Endodermal cell (in vitro differentiated cells): ENCODE results near the gene WNT5A. TPM values are rescaled to one million over a fixed set of nuclear protein-coding genes. Genes with fewer than 3 reads are reported as not detected.

Experiments
- DNase-seq: peaks from one replicate; pipeline ENCODE4 v3.0.0-alpha.2; 2017
- H3K27ac ChIP-seq: 2 replicates; pipeline ENCODE4 v1.5.1; 2013; ENCODE audit warnings: mild to moderate bottlenecking, low read depth, low read length, moderate library complexity
- H3K27me3 ChIP-seq: 2 replicates; pipeline ENCODE4 v1.6.1; 2013; ENCODE audit warnings: mild to moderate bottlenecking, low read length, moderate library complexity; ENCODE audit not compliant: insufficient read depth, control insufficient read depth, poor library complexity, severe bottlenecking
- H3K36me3 ChIP-seq: 2 replicates; pipeline ENCODE4 v1.7.0; 2013; ENCODE audit warnings: mild to moderate bottlenecking, low read length, moderate library complexity; ENCODE audit not compliant: control insufficient read depth, insufficient read depth
- H3K4me1 ChIP-seq: one replicate; pipeline ENCODE4 v1.7.0; 2013; ENCODE audit warnings: low read length; ENCODE audit not compliant: control insufficient read depth, insufficient read depth
- H3K4me3 ChIP-seq: 2 replicates; pipeline ENCODE4 v1.5.1; 2013; ENCODE audit warnings: mild to moderate bottlenecking, low read length, moderate library complexity
- H3K9ac ChIP-seq: 2 replicates; pipeline ENCODE4 v1.6.1; 2013; ENCODE audit warnings: mild to moderate bottlenecking, low read length, moderate library complexity; ENCODE audit not compliant: poor library complexity, severe bottlenecking; ENCODE audit errors: extremely low read depth
- H3K9me3 ChIP-seq: 2 replicates; pipeline ENCODE4 v1.6.1; 2013; ENCODE audit warnings: mild to moderate bottlenecking, low read length, moderate library complexity; ENCODE audit not compliant: control insufficient read depth
- H3K27ac Mint-ChIP-seq: 2 replicates; pipeline ENCODE4 v1.8.0; 2020; ENCODE audit warnings: mixed read lengths
- H3K27me3 Mint-ChIP-seq: 2 replicates; pipeline ENCODE4 v1.8.0; 2021; ENCODE audit warnings: mild to moderate bottlenecking, mixed read lengths; ENCODE audit not compliant: insufficient read depth
- H3K36me3 Mint-ChIP-seq: 2 replicates; pipeline ENCODE4 v1.8.0; 2020; ENCODE audit warnings: low read depth, mixed read lengths
- H3K4me1 Mint-ChIP-seq: 2 replicates; pipeline ENCODE4 v1.8.0; 2020; ENCODE audit warnings: mixed read lengths
- H3K4me3 Mint-ChIP-seq: 2 replicates; pipeline ENCODE4 v1.8.0; 2020; ENCODE audit warnings: mild to moderate bottlenecking, moderate library complexity, mixed read lengths
- H3K9me3 Mint-ChIP-seq: 2 replicates; pipeline ENCODE4 v1.8.0; 2020; ENCODE audit warnings: mild to moderate bottlenecking, mixed read lengths
- WGBS, 2 experiments: methylation state at CpG; one replicate each; pipeline versions ENCODE4 v1.1.5 to v1.1.7; 2013; ENCODE audit warnings: missing lambda C conversion rate in 2 of 2, mixed read lengths in 1 of 2; ENCODE audit not compliant: insufficient coverage in 1 of 2, insufficient read length in 1 of 2; 5-methylcytosine and 5-hydroxymethylcytosine counted together
- total RNA-seq, 2 donors: library from RNA; stranded (reverse); fragmentation: NEBNext Ultra II Directional in 1 of 2; extraction: Animal tissue kit (Norgen Biotek cat#: 25700) in 1 of 2; gene quantifications; 2 replicates in 1 of 2; 3 replicates in 1 of 2; pipeline ENCODE4 v1.2.1, GENCODE V29; 2021
- TF ChIP-seq, protein P1 (sequence below): fragments of 200-600 bp; sonication (generic); conservative IDR thresholded peaks from 2 replicates; pipeline ENCODE4 v1.5.0; 2021; ENCODE audit warnings: antibody characterized with exemption, mild to moderate bottlenecking

The WNT5A gene
- total RNA-seq, 2 donors from 2014 or later, result 0.92 to 1.4 TPM

DNA sequence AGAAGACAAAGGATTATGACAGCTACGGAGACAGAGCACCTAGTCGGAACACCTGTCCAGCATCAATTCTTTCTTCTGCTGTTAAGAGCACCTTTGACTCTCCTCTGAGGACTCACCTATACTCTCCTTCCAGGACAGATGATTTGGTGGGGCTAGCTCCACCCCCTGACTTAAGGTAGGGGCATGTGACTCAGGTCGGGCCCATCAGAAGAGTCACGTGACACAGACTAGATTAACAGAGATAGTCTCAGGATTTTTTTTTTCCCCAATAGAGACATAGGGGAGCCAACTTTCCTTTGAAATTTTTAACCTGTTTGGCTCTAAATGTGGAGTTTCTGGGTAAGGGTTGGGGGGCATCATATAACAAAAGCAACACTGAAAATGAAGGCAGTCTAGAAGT lies 11.4 kb upstream of the WNT5A start:
- Mint-ChIP-seq H3K27ac (no peak overlapping the region), H3K4me1 (no peaks in the 10 kb centered on the region), H3K36me3 (no peaks in the 10 kb centered on the region), H3K4me3 (no peak overlapping the region), H3K9me3 (no peaks in the 10 kb centered on the region), H3K27me3 (peaks cover 10% of the 10 kb centered on the region)
- H3K36me3 ChIP-seq, result no peaks in the 10 kb centered on the region
- H3K27me3 ChIP-seq, result peaks cover under 1% of the 10 kb centered on the region
- H3K4me1 ChIP-seq, result no peaks in the 10 kb centered on the region
- TF ChIP-seq, protein P1, sequence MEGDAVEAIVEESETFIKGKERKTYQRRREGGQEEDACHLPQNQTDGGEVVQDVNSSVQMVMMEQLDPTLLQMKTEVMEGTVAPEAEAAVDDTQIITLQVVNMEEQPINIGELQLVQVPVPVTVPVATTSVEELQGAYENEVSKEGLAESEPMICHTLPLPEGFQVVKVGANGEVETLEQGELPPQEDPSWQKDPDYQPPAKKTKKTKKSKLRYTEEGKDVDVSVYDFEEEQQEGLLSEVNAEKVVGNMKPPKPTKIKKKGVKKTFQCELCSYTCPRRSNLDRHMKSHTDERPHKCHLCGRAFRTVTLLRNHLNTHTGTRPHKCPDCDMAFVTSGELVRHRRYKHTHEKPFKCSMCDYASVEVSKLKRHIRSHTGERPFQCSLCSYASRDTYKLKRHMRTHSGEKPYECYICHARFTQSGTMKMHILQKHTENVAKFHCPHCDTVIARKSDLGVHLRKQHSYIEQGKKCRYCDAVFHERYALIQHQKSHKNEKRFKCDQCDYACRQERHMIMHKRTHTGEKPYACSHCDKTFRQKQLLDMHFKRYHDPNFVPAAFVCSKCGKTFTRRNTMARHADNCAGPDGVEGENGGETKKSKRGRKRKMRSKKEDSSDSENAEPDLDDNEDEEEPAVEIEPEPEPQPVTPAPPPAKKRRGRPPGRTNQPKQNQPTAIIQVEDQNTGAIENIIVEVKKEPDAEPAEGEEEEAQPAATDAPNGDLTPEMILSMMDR, result no peak
- no peak for DNase-seq
- no peak overlapping the region for H3K9ac ChIP-seq
- H3K9me3 ChIP-seq, result no peaks in the 10 kb centered on the region
- 89 to 93% methylated on average over 3 to 4 of the region's 4 CpGs for WGBS, 2 experiments
- H3K27ac ChIP-seq, result no peak overlapping the region
- H3K4me3 ChIP-seq, result no peak overlapping the region

DNA sequence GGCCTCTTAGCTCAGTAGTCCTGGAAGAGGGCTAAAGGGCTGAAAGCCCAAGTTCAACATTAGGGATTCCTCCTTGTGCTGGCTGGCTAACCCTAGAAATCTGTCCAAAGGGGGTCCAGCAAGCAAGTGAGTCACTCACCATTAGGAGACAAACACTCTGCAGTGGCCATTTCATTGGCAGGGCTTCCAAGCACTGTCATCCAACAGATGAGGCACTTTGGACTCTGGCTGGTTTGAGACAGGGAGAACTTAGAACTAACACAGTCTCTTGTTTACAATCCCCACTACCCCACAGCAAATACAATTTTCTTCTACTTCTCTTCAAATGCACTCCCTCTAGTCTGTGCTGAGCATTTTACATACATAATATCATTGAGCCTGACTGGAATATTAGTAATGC lies 10.1 kb upstream of the WNT5A start:
- no peak overlapping the region for H3K9ac ChIP-seq
- no peaks in the 10 kb centered on the region for H3K9me3 ChIP-seq
- DNase-seq, result no peak
- no peaks in the 10 kb centered on the region for H3K36me3 ChIP-seq
- H3K27me3 ChIP-seq, result peaks cover 13% of the 10 kb centered on the region
- Mint-ChIP-seq H3K4me3 (no peak overlapping the region), H3K27me3 (peaks cover 22% of the 10 kb centered on the region), H3K36me3 (no peaks in the 10 kb centered on the region), H3K4me1 (no peaks in the 10 kb centered on the region), H3K27ac (no peak overlapping the region), H3K9me3 (no peaks in the 10 kb centered on the region)
- no peak overlapping the region for H3K27ac ChIP-seq
- no peaks in the 10 kb centered on the region for H3K4me1 ChIP-seq
- no peak overlapping the region for H3K4me3 ChIP-seq
- TF ChIP-seq, protein P1, result no peak

DNA sequence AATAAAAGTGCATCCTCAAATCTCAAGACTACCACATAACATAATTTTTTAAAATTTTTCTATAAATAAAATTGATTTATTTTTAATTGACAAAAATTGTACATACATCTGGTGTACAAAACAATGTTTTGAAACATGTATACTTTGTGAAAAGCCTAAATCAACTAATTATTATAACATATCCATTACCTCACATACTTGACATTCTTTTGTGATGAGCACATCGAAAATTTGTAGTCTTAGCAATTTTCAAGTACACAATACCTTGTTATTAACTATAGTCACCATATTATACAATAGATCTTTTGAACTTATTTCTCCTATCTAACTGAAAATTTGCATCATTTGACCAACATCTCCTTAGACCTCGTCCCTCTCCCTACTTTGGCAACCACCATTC lies 7.9 kb upstream of the WNT5A start:
- Histone ChIP-seq H3K4me3 (no peak overlapping the region), H3K9ac (no peak overlapping the region), H3K36me3 (no peaks in the 10 kb centered on the region), H3K27me3 (peaks cover 34% of the 10 kb centered on the region), H3K27ac (no peak overlapping the region), H3K4me1 (no peaks in the 10 kb centered on the region), H3K9me3 (no peaks in the 10 kb centered on the region)
- no peak for DNase-seq
- Mint-ChIP-seq H3K9me3 (no peaks in the 10 kb centered on the region), H3K27me3 (peaks cover 40% of the 10 kb centered on the region), H3K36me3 (no peaks in the 10 kb centered on the region), H3K27ac (no peak overlapping the region), H3K4me3 (no peak overlapping the region), H3K4me1 (no peaks in the 10 kb centered on the region)
- TF ChIP-seq, protein P1, result no peak
- 89 to 95% methylated on average over 2 of the region's 2 CpGs for WGBS, 2 experiments
